ENCODE results near the gene KMT2C.

KMT2C gene

GRCh38 chr7:152419473-152420429, 16.1 kb downstream of the KMT2C start:
- H3K79me2 ChIP-seq (ENCODE audit: low read length) = peaks cover 100% of the 10 kb centered on the region
- no peak overlapping the region for H3K9ac ChIP-seq (ENCODE audit: low read length)
- H3K4me3 ChIP-seq (ENCODE audit: low read length) = 0 out of 2 replicates have a peak overlapping the region, but pooled peaks have one; percentile 2
- peak overlapping the region; percentile 3; the same call in 1 of the 2 replicates for H3K27ac ChIP-seq (ENCODE audit: low read length)
- DNase-seq = no peak
- no peaks in the 10 kb centered on the region; the same call in 1 of the 2 replicates for H3F3A ChIP-seq (ENCODE audit: insufficient read depth, low read length)
- no peaks in the 10 kb centered on the region for H3K27me3 ChIP-seq (replicated peaks; ENCODE audit: insufficient read depth, low read length)
- H3K9me2 ChIP-seq (replicated peaks; ENCODE audit: insufficient read depth, low read length) = no peaks in the 10 kb centered on the region
- H4K20me1 ChIP-seq (ENCODE audit: insufficient read depth, low read length) = peaks cover 35% of the 10 kb centered on the region
- no peak for TF ChIP-seq CTCF (IDR thresholded peaks at IDR 0.05; ENCODE audit: low read length)
- TF ChIP-seq EZH2 (optimal IDR thresholded peaks at IDR 0.05; ENCODE audit: low read depth, low read length) = no peak
- no peak for TF ChIP-seq EZH2phosphoT487 (IDR thresholded peaks at IDR 0.05; ENCODE audit: low read length)
- H2AFZ ChIP-seq (ENCODE audit: low read length) = no peak overlapping the region
- H3K4me1 ChIP-seq (ENCODE audit: low read length) = peaks cover 15% of the 10 kb centered on the region
- H3K9me3 ChIP-seq (replicated peaks; ENCODE audit: insufficient read depth, low read length) = no peaks in the 10 kb centered on the region
- H3K4me2 ChIP-seq (ENCODE audit: low read depth, low read length) = peak overlapping the region; percentile 23
- no peaks in the 10 kb centered on the region for H3K36me3 ChIP-seq (replicated peaks; ENCODE audit: insufficient read depth, low read length)

- H3F3A ChIP-seq (ENCODE audit: insufficient read depth, low read length) = no peaks in the 10 kb centered on the region; the same call in 1 of the 2 replicates
- DNase-seq = no peak
- no peaks in the 10 kb centered on the region for H3K36me3 ChIP-seq (replicated peaks; ENCODE audit: insufficient read depth, low read length)
- no peak overlapping the region for H3K4me3 ChIP-seq (ENCODE audit: low read length)
- no peak overlapping the region for H3K4me2 ChIP-seq (ENCODE audit: low read depth, low read length)
- H3K9me3 ChIP-seq (replicated peaks; ENCODE audit: insufficient read depth, low read length) = no peaks in the 10 kb centered on the region
- H4K20me1 ChIP-seq (ENCODE audit: insufficient read depth, low read length) = peaks cover 14% of the 10 kb centered on the region
- H3K27me3 ChIP-seq (replicated peaks; ENCODE audit: insufficient read depth, low read length) = no peaks in the 10 kb centered on the region
- no peak overlapping the region for H3K27ac ChIP-seq (ENCODE audit: low read length)
- peaks cover 5% of the 10 kb centered on the region; the same call in 1 of the 2 replicates for H3K4me1 ChIP-seq (ENCODE audit: low read length)
- H3K79me2 ChIP-seq (ENCODE audit: low read length) = peaks cover 98% of the 10 kb centered on the region
- H2AFZ ChIP-seq (ENCODE audit: low read length) = no peak overlapping the region
- H3K9ac ChIP-seq (ENCODE audit: low read length) = no peak overlapping the region
- H3K9me2 ChIP-seq (replicated peaks; ENCODE audit: insufficient read depth, low read length) = no peaks in the 10 kb centered on the region
- TF ChIP-seq EZH2phosphoT487 (IDR thresholded peaks at IDR 0.05; ENCODE audit: low read length) (no peak), CTCF (IDR thresholded peaks at IDR 0.05; ENCODE audit: low read length) (no peak), EZH2 (optimal IDR thresholded peaks at IDR 0.05; ENCODE audit: low read depth, low read length) (no peak)
Measured at GRCh38 chr7:152414779-152415178, 21.0 kb downstream of the KMT2C start.

GRCh38 chr7:152411389-152411788, 24.4 kb downstream of the KMT2C start:
- Histone ChIP-seq H3K9me2 (replicated peaks; ENCODE audit: insufficient read depth, low read length) (no peaks in the 10 kb centered on the region), H3K4me1 (ENCODE audit: low read length) (no peaks in the 10 kb centered on the region), H3K79me2 (ENCODE audit: low read length) (peaks cover 96% of the 10 kb centered on the region), H4K20me1 (ENCODE audit: insufficient read depth, low read length) (peaks cover 16% of the 10 kb centered on the region), H3K4me2 (ENCODE audit: low read depth, low read length) (no peak overlapping the region), H3F3A (ENCODE audit: insufficient read depth, low read length) (no peaks in the 10 kb centered on the region), H3K4me3 (ENCODE audit: low read length) (no peak overlapping the region), H3K27ac (ENCODE audit: low read length) (no peak overlapping the region), H3K9me3 (replicated peaks; ENCODE audit: insufficient read depth, low read length) (no peaks in the 10 kb centered on the region), H3K9ac (ENCODE audit: low read length) (no peak overlapping the region), H3K36me3 (replicated peaks; ENCODE audit: insufficient read depth, low read length) (no peaks in the 10 kb centered on the region), H2AFZ (ENCODE audit: low read length) (no peak overlapping the region), H3K27me3 (replicated peaks; ENCODE audit: insufficient read depth, low read length) (no peaks in the 10 kb centered on the region)
- DNase-seq = no peak
- TF ChIP-seq CTCF (IDR thresholded peaks at IDR 0.05; ENCODE audit: low read length) (no peak), EZH2 (optimal IDR thresholded peaks at IDR 0.05; ENCODE audit: low read depth, low read length) (no peak), EZH2phosphoT487 (IDR thresholded peaks at IDR 0.05; ENCODE audit: low read length) (no peak)
